ENCODE results near the gene PPP1R9A.

PPP1R9A gene

GRCh38 chr7:95018021-95018420 is 110.6 kb downstream of the PPP1R9A start:
- TF ChIP-seq GATA3 (IDR thresholded peaks at IDR 0.05; ENCODE audit: low read depth, low read length) (no peak), GATA2 (IDR thresholded peaks at IDR 0.05; ENCODE audit: low read depth, low read length) (no peak)

DNA sequence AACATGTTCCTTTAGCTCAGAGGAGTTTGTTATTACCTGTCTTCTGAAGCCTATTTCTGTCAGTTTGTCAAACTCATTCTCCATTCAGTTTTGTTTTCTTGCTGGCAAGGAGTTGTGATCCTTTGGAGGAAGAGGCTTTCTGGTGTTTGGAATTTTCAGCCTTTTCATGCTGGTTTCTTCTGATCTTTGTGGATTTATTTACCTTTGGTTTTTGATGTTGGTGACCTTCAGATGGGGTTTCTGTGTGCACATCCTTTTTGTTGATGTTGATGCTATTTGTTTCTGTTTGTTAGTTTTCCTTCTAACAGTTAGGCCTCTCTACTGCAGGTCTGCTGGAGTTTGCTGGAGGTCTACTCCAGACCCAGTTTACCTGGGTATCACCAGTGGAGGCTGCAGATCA is 118.6 kb downstream of the PPP1R9A start:
- no peak for TF ChIP-seq GATA2 (IDR thresholded peaks at IDR 0.05; ENCODE audit: low read depth, low read length)
- no peak for TF ChIP-seq GATA3 (IDR thresholded peaks at IDR 0.05; ENCODE audit: low read depth, low read length)

- TF ChIP-seq GATA3 (IDR thresholded peaks at IDR 0.05; ENCODE audit: low read depth, low read length) (no peak), GATA2 (IDR thresholded peaks at IDR 0.05; ENCODE audit: low read depth, low read length) (no peak)
Observed at GRCh38 chr7:95026421-95027072, 119.2 kb downstream of the PPP1R9A start.

GRCh38 chr7:95027234-95027872 is 120.0 kb downstream of the PPP1R9A start:
- no peak for TF ChIP-seq GATA3 (IDR thresholded peaks at IDR 0.05; ENCODE audit: low read depth, low read length)
- no peak for TF ChIP-seq GATA2 (IDR thresholded peaks at IDR 0.05; ENCODE audit: low read depth, low read length)

GRCh38 chr7:95028683-95029082 is 121.3 kb downstream of the PPP1R9A start:
- TF ChIP-seq GATA3 (IDR thresholded peaks at IDR 0.05; ENCODE audit: low read depth, low read length): no peak
- TF ChIP-seq GATA2 (IDR thresholded peaks at IDR 0.05; ENCODE audit: low read depth, low read length): no peak

- TF ChIP-seq GATA2 (IDR thresholded peaks at IDR 0.05; ENCODE audit: low read depth, low read length): no peak
- no peak for TF ChIP-seq GATA3 (IDR thresholded peaks at IDR 0.05; ENCODE audit: low read depth, low read length)
Observed at GRCh38 chr7:95035295-95035694, 127.9 kb downstream of the PPP1R9A start.

GRCh38 chr7:95041031-95041430 is 133.6 kb downstream of the PPP1R9A start:
- TF ChIP-seq GATA2 (IDR thresholded peaks at IDR 0.05; ENCODE audit: low read depth, low read length) (no peak), GATA3 (IDR thresholded peaks at IDR 0.05; ENCODE audit: low read depth, low read length) (no peak)

DNA sequence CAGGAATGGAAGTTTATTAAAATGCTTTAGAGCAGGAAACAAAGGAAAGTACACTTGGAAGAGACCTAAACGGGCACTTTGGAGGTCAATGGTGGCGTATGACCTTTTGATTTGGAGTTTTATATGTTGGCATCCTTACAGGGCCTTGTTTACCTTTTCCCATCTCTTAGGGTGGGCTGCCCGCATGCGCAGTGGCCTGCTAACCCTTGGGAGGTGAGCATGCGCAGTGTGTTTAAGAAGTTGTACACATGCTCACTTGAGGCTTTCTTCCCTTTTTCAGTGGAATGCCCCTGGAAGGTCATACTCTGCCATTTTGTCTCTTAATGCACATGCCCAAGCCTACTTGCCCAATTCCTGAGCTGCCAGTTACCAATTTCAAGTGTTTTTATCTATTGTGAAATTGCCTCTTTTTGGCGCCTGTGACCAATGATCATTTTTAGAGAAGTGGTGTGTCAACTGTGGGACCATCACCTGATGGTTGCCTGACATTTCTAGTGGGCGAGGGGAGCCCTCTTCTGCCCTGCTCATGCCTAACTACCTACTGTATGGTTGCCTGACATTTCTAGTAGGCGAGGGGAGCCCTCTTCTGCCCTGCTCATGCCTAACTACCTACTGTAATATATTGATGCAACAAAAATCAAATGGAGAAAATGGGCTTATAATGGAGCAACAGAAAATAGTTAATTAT is 138.0 kb downstream of the PPP1R9A start:
- TF ChIP-seq GATA2 (IDR thresholded peaks at IDR 0.05; ENCODE audit: low read depth, low read length): no peak
- no peak for TF ChIP-seq GATA3 (IDR thresholded peaks at IDR 0.05; ENCODE audit: low read depth, low read length)

DNA sequence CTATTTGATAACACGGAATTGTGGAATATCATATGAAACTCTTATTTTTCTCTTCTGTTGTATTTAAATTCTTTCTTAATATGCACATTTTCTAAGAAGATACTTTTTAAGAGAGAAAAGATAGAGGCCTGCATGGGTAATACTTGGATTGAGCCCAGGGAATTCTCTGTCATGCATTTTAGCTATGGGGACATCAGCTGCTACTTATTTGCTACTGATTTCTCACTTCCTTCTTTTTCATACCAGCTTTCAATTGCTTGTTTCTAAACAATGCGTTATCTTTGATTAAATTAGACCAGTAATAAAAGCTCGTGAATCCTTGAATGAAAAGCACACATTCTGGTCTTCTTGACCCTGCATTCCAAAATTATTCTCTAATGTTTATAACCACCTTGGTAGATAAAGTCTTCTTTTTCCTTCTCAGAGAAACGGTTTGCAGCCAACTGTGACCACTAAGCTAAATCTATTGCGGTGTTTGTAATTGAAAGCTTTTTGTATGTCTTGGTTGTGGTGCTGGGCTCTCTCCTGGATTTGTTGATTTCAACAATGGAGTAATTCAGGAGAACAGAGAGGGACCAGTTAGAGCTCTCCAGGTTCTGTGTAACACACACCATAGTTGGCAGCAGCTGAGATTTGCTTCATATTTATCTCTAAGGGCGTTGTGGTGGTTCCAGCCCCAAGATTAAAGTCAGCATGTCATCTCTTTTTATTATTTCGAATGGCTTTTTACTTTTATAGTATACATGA is 139.3 kb downstream of the PPP1R9A start:
- TF ChIP-seq GATA2 (IDR thresholded peaks at IDR 0.05; ENCODE audit: low read depth, low read length) (no peak), GATA3 (IDR thresholded peaks at IDR 0.05; ENCODE audit: low read depth, low read length) (no peak)

- TF ChIP-seq GATA2 (IDR thresholded peaks at IDR 0.05; ENCODE audit: low read depth, low read length): no peak
- no peak for TF ChIP-seq GATA3 (IDR thresholded peaks at IDR 0.05; ENCODE audit: low read depth, low read length)
Observed at GRCh38 chr7:95047291-95047690, 139.9 kb downstream of the PPP1R9A start.

GRCh38 chr7:95052566-95053094 is 145.2 kb downstream of the PPP1R9A start:
- TF ChIP-seq GATA3 (IDR thresholded peaks at IDR 0.05; ENCODE audit: low read depth, low read length): no peak
- TF ChIP-seq GATA2 (IDR thresholded peaks at IDR 0.05; ENCODE audit: low read depth, low read length): no peak

DNA sequence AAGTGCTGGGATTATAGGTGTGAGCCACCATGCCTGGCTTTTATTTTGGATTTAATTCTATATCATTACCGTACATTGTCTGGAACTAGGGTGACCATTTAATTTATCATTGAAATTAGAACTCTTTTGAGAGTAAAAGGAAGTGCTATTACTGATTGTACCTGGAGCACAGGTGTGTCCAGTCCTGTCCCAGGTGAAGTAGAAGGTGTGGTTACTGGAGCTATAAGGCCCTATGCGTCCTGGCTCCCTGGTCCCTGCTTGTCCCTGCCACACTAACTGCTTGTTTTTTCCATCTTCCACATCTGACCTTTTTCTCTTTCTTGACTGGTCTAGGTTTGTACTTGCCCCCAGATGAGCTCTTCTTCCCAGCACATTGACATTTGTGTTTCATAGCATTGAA is 147.0 kb downstream of the PPP1R9A start:
- TF ChIP-seq GATA3 (IDR thresholded peaks at IDR 0.05; ENCODE audit: low read depth, low read length): no peak
- TF ChIP-seq GATA2 (IDR thresholded peaks at IDR 0.05; ENCODE audit: low read depth, low read length): no peak

DNA sequence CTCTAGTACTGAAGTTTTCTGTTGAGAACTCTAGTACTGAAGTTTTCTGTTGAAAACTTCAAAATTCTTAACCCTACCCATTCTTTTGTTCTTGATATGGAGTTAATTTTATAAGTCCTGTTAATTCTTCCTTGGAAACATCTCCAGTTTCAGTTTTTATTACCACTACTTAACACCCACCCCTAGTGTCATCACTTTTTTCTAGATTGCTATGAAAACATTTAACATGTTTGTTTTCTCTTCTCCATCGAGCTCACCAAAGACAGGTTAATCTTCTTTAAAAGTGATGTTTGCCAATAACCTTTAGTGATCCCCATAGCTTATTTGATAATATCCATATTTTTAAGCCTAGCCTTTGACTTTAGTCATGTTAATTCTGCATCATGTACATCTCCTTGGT is 147.9 kb downstream of the PPP1R9A start:
- no peak for TF ChIP-seq GATA2 (IDR thresholded peaks at IDR 0.05; ENCODE audit: low read depth, low read length)
- TF ChIP-seq GATA3 (IDR thresholded peaks at IDR 0.05; ENCODE audit: low read depth, low read length): no peak

Measured in SH-SY5Y (cell line).